ENCODE measurements around the gene ARFGAP3.

The ARFGAP3 gene

GRCh38 chr22:42842658-42843370 is 14.3 kb downstream of the ARFGAP3 start:
- TF ChIP-seq CTCF (conservative IDR thresholded peaks at IDR 0.05; ENCODE audit: low read depth, low read length), result no peak
- H3K4me3 ChIP-seq (ENCODE audit: low read depth, low read length), result no peak overlapping the region
- DNase-seq (ENCODE audit: low read depth), result peak; percentile 42

- TF ChIP-seq CTCF (conservative IDR thresholded peaks at IDR 0.05; ENCODE audit: low read depth, low read length), result no peak
- H3K4me3 ChIP-seq (ENCODE audit: low read depth, low read length), result no peak overlapping the region
- peak; percentile 62 for DNase-seq (ENCODE audit: low read depth)
These were observed 15.6 kb downstream of the ARFGAP3 start for GRCh38 chr22:42841444-42841843.

GRCh38 chr22:42837556-42837955 is 19.5 kb downstream of the ARFGAP3 start:
- no peak for TF ChIP-seq CTCF (conservative IDR thresholded peaks at IDR 0.05; ENCODE audit: low read depth, low read length)
- no peak overlapping the region for H3K4me3 ChIP-seq (ENCODE audit: low read depth, low read length)
- no peak for DNase-seq (ENCODE audit: low read depth)

GRCh38 chr22:42836026-42836425 is 21.0 kb downstream of the ARFGAP3 start:
- TF ChIP-seq CTCF (conservative IDR thresholded peaks at IDR 0.05; ENCODE audit: low read depth, low read length), result no peak
- DNase-seq (ENCODE audit: low read depth), result no peak
- H3K4me3 ChIP-seq (ENCODE audit: low read depth, low read length), result no peak overlapping the region

GRCh38 chr22:42834177-42834949 is 22.7 kb downstream of the ARFGAP3 start:
- DNase-seq (ENCODE audit: low read depth), result no peak
- no peak overlapping the region for H3K4me3 ChIP-seq (ENCODE audit: low read depth, low read length)

GRCh38 chr22:42833104-42833503 is 24.0 kb downstream of the ARFGAP3 start:
- no peak for TF ChIP-seq CTCF (conservative IDR thresholded peaks at IDR 0.05; ENCODE audit: low read depth, low read length)
- H3K4me3 ChIP-seq (ENCODE audit: low read depth, low read length), result no peak overlapping the region
- DNase-seq (ENCODE audit: low read depth), result no peak

More at GRCh38 chr22:42834177-42834949, 22.7 kb downstream of the ARFGAP3 start:
- TF ChIP-seq CTCF (conservative IDR thresholded peaks at IDR 0.05; ENCODE audit: low read depth, low read length), result no peak

All from choroid plexus epithelial cell (primary cell).